ENCODE data around the gene AP4B1.

AP4B1 gene

GRCh38 chr1:113918243-113918642 lies 13.6 kb upstream of the AP4B1 start (continued):
- TF ChIP-seq PRDM1 (tag by site-specific recombination; IDR thresholded peaks at IDR 0.05) = no peak
- TF ChIP-seq ZBTB8A (tag by site-specific recombination; IDR thresholded peaks at IDR 0.05) = no peak

DNA sequence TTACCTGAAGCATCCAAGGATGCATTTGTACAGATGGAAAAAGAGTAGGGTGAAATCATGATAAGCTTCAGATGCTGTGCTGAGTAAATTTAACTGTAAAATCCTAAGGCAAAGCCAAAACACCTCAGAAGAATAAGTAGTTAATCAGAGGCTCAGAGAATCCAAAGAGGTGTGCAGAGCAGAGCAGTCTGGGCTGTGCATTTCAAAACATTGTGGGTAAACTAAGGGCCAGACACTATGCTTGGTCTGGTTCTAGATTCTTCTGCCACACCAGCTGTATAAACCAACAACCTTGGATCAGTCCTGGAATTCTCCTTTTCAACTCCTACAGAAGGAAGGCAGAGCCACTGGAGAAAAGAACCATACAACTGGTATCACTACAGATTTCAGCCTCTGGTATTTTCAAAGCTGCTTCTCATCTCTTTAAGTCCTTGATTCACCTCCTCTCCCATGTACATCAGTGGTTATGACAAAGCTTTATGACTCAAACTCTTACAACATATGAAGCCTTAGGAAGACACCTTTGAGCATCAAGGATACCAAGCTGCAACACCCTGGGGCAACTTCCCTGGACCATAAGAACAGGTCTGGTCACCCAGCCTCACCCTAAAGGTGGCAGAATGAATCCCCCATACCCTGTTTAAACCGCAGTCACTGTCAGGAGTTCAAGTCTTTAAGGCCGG lies 12.9 kb upstream of the AP4B1 start:
- no peaks in the 10 kb centered on the region for H3K9me3 ChIP-seq (ENCODE audit: control insufficient read depth, insufficient read depth, low read depth, low read length)
- H3K27ac ChIP-seq (ENCODE audit: extremely low read depth, low read depth, low read length) = no peak overlapping the region
- H3K4me3 ChIP-seq (ENCODE audit: low read depth, low read length) = no peak overlapping the region
- POLR2A ChIA-PET = interaction anchor here (0.6 to 1.0 kb wide), 2 partner anchors 12 to 49 kb away, joined by 3 to 4 read pairs; partner anchors contain the start of gene HIPK1
- H3K36me3 ChIP-seq (ENCODE audit: control insufficient read depth in 2 of 2, insufficient read depth in 1 of 2, low read length in 2 of 2) = peaks cover 0 to 14% of the 10 kb centered on the region in 2 experiments; a peak in 1 of 3 replicates
- CTCF ChIA-PET = interaction anchor here (0.7 kb wide), 2 partner anchors 13 to 92 kb away, joined by 3 to 4 read pairs; no protein-coding TSS in a partner anchor
- H3K4me1 ChIP-seq (ENCODE audit: control insufficient read depth, insufficient read depth, low read length) = no peaks in the 10 kb centered on the region; the same call in 1 of the 2 replicates
- TF ChIP-seq ZNF660 (tag by site-specific recombination; IDR thresholded peaks at IDR 0.05) (no peak), ZNF580 (tag by site-specific recombination; IDR thresholded peaks at IDR 0.05) (no peak), ZNF221 (tag by site-specific recombination; IDR thresholded peaks at IDR 0.05; ENCODE audit: borderline replicate concordance) (no peak), ZNF747 (tag by site-specific recombination; IDR thresholded peaks at IDR 0.05) (no peak)
- TF ChIP-seq, protein P1, sequence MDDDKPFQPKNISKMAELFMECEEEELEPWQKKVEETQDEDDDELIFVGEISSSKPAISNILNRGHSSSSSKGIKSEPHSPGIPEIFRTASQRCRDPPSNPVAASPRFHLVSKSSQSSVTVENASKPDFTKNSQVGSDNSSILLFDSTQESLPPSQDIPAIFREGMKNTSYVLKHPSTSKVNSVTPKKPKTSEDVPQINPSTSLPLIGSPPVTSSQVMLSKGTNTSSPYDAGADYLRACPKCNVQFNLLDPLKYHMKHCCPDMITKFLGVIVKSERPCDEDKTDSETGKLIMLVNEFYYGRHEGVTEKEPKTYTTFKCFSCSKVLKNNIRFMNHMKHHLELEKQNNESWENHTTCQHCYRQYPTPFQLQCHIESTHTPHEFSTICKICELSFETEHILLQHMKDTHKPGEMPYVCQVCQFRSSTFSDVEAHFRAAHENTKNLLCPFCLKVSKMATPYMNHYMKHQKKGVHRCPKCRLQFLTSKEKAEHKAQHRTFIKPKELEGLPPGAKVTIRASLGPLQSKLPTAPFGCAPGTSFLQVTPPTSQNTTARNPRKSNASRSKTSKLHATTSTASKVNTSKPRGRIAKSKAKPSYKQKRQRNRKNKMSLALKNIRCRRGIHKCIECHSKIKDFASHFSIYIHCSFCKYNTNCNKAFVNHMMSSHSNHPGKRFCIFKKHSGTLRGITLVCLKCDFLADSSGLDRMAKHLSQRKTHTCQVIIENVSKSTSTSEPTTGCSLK (tag by site-specific recombination; IDR thresholded peaks at IDR 0.05) = no peak

- H3K9me3 ChIP-seq (ENCODE audit: control insufficient read depth, insufficient read depth, low read depth, low read length) = no peaks in the 10 kb centered on the region
- H3K36me3 ChIP-seq (ENCODE audit: control insufficient read depth in 2 of 2, insufficient read depth in 1 of 2, low read length in 2 of 2) = peaks cover 0 to 20% of the 10 kb centered on the region in 2 experiments; a peak in 1 of 3 replicates
- H3K27ac ChIP-seq (ENCODE audit: extremely low read depth, low read depth, low read length) = no peak overlapping the region
- POLR2A ChIA-PET = interaction anchor here (1.5 kb wide), 1 partner anchor 12 kb away, joined by 4 read pairs; the partner anchor contains the start of genes AP4B1 and DCLRE1B
- TF ChIP-seq ZNF529 (tag by site-specific recombination; IDR thresholded peaks at IDR 0.05; ENCODE audit: insufficient replicate concordance) = no peak
- TF ChIP-seq ZNF121 (tag by site-specific recombination; IDR thresholded peaks at IDR 0.05) = peak; percentile 85
- H3K4me3 ChIP-seq (ENCODE audit: low read depth, low read length) = no peak overlapping the region
- H3K4me1 ChIP-seq (ENCODE audit: control insufficient read depth, insufficient read depth, low read length) = no peaks in the 10 kb centered on the region; the same call in 1 of the 2 replicates
- CTCF ChIA-PET = interaction anchor here (0.7 kb wide), 1 partner anchor 14 kb away, joined by 4 read pairs; no protein-coding TSS in a partner anchor
Measured at GRCh38 chr1:113916974-113917373, 12.4 kb upstream of the AP4B1 start.

GRCh38 chr1:113913887-113914664 lies 9.5 kb upstream of the AP4B1 start:
- no peaks in the 10 kb centered on the region; the same call in 1 of the 2 replicates for H3K4me1 ChIP-seq (ENCODE audit: control insufficient read depth, insufficient read depth, low read length)
- TF ChIP-seq ZNF561 (tag by site-specific recombination; IDR thresholded peaks at IDR 0.05; ENCODE audit: borderline replicate concordance) = no peak
- TF ChIP-seq, protein P2, sequence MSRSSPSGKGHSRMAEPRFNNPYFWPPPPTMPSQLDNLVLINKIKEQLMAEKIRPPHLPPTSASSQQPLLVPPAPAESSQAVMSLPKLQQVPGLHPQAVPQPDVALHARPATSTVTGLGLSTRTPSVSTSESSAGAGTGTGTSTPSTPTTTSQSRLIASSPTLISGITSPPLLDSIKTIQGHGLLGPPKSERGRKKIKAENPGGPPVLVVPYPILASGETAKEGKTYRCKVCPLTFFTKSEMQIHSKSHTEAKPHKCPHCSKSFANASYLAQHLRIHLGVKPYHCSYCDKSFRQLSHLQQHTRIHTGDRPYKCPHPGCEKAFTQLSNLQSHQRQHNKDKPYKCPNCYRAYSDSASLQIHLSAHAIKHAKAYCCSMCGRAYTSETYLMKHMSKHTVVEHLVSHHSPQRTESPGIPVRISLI (tag by site-specific recombination; IDR thresholded peaks at IDR 0.05) = 0 out of 2 replicates have a peak, but pooled peaks have one; percentile 29
- H3K9me3 ChIP-seq (ENCODE audit: control insufficient read depth, insufficient read depth, low read depth, low read length) = no peaks in the 10 kb centered on the region
- H3K4me3 ChIP-seq (ENCODE audit: low read depth, low read length) = no peak overlapping the region
- H3K36me3 ChIP-seq (ENCODE audit: control insufficient read depth in 2 of 2, insufficient read depth in 1 of 2, low read length in 2 of 2) = peaks cover 16 to 49% of the 10 kb centered on the region in 2 experiments
- POLR2A ChIA-PET = interaction anchor here (1.7 kb wide), 1 partner anchor 15 kb away, joined by 4 read pairs; the partner anchor contains the start of gene HIPK1
- H3K27ac ChIP-seq (ENCODE audit: extremely low read depth, low read depth, low read length) = no peak overlapping the region
- CTCF ChIA-PET = no interaction called here
